Jurkat, Clone E6-1 (cell line): Measurements from ENCODE around the gene STK11IP.

Source experiments
- DNase-seq: peaks from one replicate; pipeline ENCODE4 v3.0.0-alpha.2; 2011; ENCODE audit warnings: low read depth, low spot score
- H3K4me3 ChIP-seq: 2 replicates; pipeline ENCODE4 v1.5.1; 2011; ENCODE audit warnings: mild to moderate bottlenecking, low read length, control low read depth, moderate library complexity

Gene STK11IP

DNA sequence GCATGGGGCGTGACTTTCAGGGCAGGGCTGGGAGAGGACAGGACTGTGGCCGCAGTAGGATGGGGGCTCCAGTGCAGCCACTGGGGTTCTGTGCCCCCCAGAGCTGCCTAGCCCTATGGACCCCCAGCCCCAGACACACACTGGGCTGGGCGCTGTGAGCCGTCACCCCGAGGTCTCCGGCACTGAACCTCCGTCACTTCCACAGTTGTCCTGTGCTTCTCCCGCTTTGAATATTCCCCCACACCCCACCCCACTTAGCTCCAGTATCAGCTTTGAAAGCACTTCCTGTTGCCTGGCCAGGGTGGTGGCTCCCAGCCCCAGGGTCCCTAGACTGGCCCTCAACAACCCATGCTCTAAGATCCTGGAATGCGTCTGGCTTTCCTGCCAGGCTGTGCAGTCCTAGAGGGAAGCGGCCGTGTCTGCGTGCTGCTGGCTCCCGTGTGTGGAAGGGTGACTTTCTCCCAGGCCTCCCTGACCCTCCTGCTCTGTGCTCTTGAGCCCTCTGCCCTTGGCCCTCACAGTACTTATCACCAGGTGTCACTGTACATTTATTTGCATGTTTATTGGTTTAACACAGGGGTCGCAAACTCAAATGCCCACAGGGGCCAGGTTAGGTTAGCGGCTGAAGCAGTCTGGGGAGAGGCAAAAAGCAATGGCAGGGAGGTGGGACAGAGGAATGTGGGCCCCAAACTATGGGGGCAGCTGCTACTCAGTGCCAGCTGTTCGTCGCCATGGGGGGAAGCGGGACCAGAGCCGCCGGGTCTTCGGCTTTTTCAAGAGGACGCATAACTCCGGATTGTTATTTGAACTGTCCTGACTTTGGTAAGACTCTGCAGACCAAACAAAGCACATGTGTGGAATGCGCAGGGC is 36.2 kb upstream of the STK11IP start:
- H3K4me3 ChIP-seq, result no peak overlapping the region
- DNase-seq, result no peak

DNA sequence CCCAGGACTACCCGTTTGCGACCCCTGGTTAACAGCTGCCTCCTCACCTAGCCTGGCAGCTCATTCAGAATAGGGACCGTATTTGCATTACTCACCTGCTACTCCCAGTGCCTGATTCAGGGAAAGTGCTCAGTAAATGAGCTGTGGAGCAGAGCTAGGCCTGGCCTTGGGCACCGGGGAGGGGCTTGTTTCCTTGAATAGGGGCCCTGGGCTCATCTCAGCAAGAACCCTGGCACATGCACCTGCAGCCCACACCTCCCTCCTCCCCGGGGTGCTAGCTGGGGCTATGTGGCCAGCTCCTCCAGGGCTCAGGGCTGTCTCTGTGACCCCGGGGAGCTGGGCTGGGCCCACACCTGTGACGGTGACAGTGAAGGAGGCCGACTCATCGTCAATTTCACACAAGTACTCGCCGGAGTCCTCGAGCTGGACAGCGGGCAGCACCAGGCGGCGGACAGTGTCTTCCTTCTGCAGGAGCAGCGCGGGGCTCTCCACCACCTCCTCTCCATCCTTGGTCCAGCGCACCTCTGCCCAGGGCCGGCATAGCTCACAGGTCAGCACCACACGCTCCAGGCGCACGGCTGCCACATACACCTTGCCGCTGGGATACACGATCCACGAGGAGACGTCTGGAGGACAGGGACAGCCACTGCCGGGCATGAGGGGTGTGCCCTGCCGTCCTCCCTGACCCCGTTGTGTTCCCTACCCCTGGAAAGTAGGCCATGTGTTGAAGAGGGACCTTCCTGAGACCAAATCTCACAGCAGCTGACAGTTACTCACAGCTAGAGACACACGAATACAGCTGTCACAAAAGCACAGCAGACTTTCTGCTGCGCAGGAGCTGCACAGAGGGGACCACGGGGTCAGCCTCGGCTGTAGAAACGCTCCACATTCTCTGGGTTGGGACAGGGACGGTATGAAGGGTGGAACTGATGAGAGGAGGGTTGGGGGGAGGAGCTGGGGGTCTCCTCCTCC is 35.3 kb upstream of the STK11IP start:
- DNase-seq, result no peak
- H3K4me3 ChIP-seq, result no peak overlapping the region

GRCh38 chr2:219563271-219563928 is 34.3 kb upstream of the STK11IP start:
- DNase-seq, result no peak
- no peak overlapping the region for H3K4me3 ChIP-seq

DNA sequence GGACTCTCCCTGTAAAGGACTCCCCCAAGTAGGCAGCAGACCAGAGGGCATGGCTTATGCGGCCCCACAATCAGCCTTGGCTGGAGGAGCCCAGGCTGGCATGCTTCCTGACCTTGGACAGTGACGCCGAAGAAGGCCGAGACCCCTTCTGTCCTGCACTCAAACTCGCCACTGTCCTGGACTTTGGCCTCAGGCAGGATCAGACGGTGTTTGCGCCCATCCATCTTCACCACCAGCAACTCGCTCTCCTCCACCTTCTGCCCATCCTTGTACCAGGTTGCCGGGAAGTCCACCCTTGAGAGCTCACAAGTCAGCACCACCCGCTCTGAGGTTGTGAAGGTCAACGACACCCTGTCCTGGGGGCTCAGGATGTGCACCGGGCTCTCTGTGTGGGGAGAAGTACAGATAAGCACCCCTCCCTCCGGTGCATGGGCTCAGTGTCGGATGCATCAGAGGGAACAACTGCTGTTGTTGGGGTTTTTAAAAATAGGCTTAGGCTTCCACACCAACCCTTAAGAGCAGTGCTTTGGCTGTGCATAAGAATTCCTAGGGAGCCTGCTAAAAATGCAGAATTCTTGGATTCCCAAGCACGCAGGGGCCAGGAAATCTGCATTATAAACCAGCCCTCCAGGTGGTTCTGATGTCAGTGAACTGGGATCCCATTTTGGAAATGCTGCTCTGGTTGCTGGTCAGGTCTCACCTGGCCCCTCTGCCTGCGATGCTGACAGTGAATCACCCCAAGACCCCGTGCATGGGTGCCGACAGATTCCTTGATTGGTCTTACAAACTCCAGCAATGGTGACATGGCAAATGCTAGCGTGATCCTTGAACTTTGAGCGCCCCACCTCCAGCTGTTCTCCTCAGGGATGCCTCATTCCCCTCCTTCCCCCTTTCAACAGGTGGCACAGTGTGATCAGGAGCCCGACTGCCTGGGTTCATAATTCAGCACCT is 32.3 kb upstream of the STK11IP start:
- H3K4me3 ChIP-seq, result no peak overlapping the region
- DNase-seq, result no peak

DNA sequence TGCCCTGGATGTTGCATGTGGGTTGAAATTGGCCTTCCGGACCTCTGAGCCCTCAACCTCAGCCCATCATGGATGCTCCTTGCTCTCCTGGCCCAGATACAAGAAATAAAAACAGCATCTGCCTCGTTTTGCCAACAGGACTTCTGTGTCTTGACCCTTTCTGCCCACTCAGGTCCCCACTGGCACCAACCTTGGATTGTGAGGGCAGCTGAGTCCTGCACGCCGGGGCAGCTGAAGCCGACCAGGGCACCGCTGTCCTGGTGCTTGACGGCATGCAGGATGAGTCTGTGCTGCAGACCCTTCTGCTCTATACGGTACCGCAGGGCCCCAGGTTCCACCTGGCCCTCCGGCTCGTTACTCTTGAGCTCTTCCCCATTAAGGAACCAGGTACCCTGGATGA is 31.0 kb upstream of the STK11IP start:
- H3K4me3 ChIP-seq, result no peak overlapping the region

GRCh38 chr2:219567131-219567530 is 30.5 kb upstream of the STK11IP start:
- no peak for DNase-seq
- H3K4me3 ChIP-seq, result no peak overlapping the region

More for the DNA sequence above, 31.0 kb upstream of the STK11IP start:
- DNase-seq, result no peak

- no peak for DNase-seq
Measured at GRCh38 chr2:219567791-219568361, 29.8 kb upstream of the STK11IP start.

GRCh38 chr2:219569041-219569440 is 28.6 kb upstream of the STK11IP start:
- H3K4me3 ChIP-seq, result no peak overlapping the region
- no peak for DNase-seq

More at GRCh38 chr2:219567791-219568361, 29.8 kb upstream of the STK11IP start:
- H3K4me3 ChIP-seq, result no peak overlapping the region

GRCh38 chr2:219569635-219570034 is 28.0 kb upstream of the STK11IP start:
- H3K4me3 ChIP-seq, result no peak overlapping the region
- no peak for DNase-seq

DNA sequence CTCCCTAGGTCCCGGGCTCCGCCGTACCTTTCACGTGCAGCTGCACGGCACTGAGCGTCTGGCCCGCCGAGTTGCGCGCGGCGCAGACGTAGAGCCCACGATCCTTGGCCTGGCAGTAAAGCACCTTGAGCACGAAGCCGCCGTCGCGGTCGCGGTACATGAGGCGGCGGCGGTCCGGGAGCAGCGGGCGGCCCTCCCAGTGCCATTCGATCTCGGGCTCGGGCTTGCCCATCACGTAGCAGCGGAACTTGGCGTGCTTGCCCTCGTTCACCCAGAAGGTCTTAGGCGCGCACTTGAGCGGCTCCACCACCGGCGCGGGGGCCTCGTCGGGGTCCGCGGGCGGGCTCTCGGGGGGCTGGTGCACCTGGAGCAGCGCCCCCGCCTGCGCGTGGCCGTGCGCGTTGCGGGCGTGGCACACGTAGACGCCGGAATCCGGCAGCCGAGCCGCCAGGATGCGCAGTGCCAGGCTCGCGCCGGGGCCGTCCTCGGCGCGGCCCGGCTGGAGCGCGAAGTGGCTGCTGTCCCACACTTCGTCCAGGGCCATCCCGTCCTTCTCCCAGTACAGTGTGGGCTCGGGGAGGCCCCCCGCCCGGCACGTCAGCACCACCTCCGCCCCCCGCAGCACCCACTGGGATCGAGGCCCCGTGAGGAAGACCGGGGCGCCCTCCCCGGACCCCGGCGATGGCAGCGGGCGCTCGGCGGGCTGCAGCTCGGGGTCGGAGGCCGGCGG is 27.3 kb upstream of the STK11IP start:
- DNase-seq, result no peak
- no peak overlapping the region for H3K4me3 ChIP-seq

- DNase-seq, result no peak
- no peak overlapping the region for H3K4me3 ChIP-seq
Measured at GRCh38 chr2:219570924-219571310, 26.7 kb upstream of the STK11IP start.

DNA sequence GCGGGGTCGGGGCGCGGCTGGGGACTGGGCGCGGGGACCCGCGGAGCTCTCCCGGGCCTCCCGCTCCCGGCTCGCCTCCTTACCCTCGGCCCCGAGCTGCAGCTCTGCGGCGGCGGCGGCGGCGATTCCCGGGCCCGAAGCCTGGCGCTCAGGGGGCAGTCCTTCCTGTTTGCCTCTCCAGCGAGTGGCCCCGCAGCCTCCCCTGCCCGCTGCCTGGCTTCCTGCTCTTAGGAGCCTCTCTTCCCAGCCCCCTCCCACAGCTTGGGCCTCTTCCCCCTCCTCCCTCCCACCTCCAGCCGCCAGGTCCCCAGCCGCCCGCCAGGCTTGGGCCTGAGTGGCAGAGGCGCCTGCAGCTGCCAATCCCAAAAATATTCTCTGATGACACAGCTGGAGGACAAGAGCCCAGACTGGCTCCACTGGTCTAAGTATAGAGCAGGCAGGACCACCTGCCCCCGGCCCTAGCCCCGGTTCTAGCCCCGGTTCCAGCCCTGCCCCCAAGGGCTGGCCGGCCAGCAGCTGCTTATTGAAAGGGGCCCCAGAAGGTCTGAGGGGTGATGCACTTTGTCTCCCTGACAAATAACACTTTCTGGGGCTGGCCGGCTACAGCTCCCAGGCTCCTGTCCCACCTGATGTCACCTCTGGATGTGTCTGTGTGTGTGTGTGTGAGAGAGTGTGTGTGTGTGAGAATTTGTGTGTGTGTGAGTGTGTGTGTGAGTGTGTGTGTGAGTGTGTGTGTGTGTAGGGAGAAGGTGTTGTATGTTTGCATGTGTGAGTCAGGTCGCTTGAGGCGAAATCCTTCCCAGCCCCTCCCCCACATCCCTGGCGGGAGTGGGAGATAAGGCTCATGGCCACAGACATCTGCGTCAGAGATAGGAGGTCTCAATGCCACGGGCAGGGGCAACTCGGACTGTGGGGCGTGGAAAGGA is 26.1 kb upstream of the STK11IP start, which contains the start of gene OBSL1:
OBSL1 (minus strand) TSS at position 229 of the 926 bp plus-strand sequence. CDS start 307 bp downstream, outside the sequence.
- no peak for DNase-seq
- no peak within 1 kb of the TSS for H3K4me3 ChIP-seq

GRCh38 chr2:219572237-219573001 is 25.2 kb upstream of the STK11IP start, which contains the start of gene INHA:
INHA (plus strand) TSS chr2:219572310; CDS start chr2:219572375, 65 bp downstream.
- DNase-seq, result no peak
- H3K4me3 ChIP-seq, result no peak within 1 kb of the TSS

- DNase-seq, result no peak
- H3K4me3 ChIP-seq, result no peak overlapping the region
Measured at GRCh38 chr2:219573166-219573565, 24.5 kb upstream of the STK11IP start.

DNA sequence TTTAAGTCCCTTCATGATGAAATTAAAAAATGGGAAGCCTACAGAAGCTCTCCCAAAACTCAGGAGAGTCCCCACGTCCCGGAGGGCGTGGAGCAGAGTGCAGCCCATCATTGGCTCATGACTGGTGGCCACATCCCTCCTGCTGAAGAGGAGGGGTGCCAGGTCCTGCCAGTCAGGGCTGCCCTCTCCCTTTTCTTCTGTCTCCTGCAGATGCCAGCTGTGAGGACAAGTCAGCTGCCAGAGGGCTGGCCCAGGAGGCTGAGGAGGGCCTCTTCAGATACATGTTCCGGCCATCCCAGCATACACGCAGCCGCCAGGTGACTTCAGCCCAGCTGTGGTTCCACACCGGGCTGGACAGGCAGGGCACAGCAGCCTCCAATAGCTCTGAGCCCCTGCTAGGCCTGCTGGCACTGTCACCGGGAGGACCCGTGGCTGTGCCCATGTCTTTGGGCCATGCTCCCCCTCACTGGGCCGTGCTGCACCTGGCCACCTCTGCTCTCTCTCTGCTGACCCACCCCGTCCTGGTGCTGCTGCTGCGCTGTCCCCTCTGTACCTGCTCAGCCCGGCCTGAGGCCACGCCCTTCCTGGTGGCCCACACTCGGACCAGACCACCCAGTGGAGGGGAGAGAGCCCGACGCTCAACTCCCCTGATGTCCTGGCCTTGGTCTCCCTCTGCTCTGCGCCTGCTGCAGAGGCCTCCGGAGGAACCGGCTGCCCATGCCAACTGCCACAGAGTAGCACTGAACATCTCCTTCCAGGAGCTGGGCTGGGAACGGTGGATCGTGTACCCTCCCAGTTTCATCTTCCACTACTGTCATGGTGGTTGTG is 23.0 kb upstream of the STK11IP start:
- no peak overlapping the region for H3K4me3 ChIP-seq
- DNase-seq, result no peak
